Nephron (organoid): ENCODE measurements around the gene GCGR.
A peak's percentile ranks its signal among the peaks of the same experiment; 100 is the strongest.

Source experiments
- H3K27ac Mint-ChIP-seq, 3 experiments: 2 replicates each; pipeline ENCODE4 v1.8.0; 2020; ENCODE audit warnings: mixed read lengths in 3 of 3, mild to moderate bottlenecking in 2 of 3, moderate library complexity in 1 of 3
- H3K27me3 Mint-ChIP-seq: 2 replicates; pipeline ENCODE4 v1.8.0; 2021; ENCODE audit warnings: low read depth, mild to moderate bottlenecking, moderate library complexity, mixed read lengths
- H3K36me3 Mint-ChIP-seq: 2 replicates; pipeline ENCODE4 v1.8.0; 2020; ENCODE audit warnings: low read depth, mixed read lengths
- H3K4me1 Mint-ChIP-seq: 2 replicates; pipeline ENCODE4 v1.8.0; 2020; ENCODE audit warnings: mixed read lengths
- H3K4me3 Mint-ChIP-seq, 3 experiments: 2 replicates each; pipeline ENCODE4 v1.8.0; 2020; ENCODE audit warnings: mild to moderate bottlenecking in 3 of 3, mixed read lengths in 3 of 3, moderate library complexity in 2 of 3
- H3K9me3 Mint-ChIP-seq: 2 replicates; pipeline ENCODE4 v1.8.0; 2020; ENCODE audit warnings: mixed read lengths
- CTCF ChIP-seq, 3 experiments: fragments of 200-600 bp; sonication (generic); IDR thresholded peaks; one replicate each; pipeline ENCODE4 v1.5.0; 2021; ENCODE audit warnings: antibody characterized with exemption in 3 of 3; ENCODE audit not compliant: unreplicated experiment in 3 of 3

The GCGR gene

DNA sequence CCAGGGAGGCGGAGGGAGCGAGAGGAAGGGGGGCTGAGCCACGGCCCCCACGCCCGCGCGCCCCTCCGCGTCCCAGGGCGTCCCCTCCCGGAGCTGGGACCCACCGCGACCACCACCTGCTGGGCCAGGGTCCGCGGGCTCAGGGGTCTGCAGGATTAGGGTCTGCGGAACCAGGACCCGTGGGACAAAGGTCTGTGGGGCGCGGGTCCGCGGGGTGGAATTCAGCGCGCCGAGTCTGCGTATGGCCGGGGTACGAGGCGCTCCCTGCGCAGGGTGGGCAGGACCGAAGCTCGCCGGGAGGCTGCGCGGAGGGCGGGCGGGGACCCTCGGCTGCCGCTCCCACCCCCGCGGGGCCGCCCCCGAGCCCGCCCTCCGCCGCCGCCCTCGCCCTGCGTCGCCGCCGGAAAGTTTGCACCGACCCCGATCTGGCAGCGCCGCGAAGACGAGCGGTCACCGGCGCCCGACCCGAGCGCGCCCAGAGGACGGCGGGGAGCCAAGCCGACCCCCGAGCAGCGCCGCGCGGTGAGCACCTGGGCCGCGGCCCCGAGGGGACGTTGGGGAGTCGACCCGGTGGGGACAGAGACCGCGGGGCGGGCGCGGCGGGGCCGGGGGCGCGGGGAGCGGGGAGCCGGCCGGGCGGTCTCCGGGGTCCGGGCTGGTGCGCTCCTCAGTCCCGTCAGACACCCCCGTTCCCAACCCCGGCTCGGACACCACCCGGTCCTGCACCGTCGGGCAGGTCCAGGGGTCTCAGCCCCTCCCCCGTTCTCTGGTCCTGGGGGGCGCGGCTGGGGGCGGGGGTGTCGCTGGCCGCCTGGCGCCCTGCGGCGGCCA, at the start of gene GCGR:
GCGR (plus strand) TSS at position 423 of the 831 bp plus-strand sequence. CDS start 4,869 bp downstream, outside the sequence.
- H3K4me3 Mint-ChIP-seq: peak within 1 kb of the TSS; percentile 46 to 72 (median 71)
- no peak for TF ChIP-seq CTCF (IDR thresholded peaks at IDR 0.05; ENCODE audit: unreplicated experiment in 3 of 3)
- H3K4me1 Mint-ChIP-seq: no peaks in the 10 kb centered on the region
- peaks cover 86% of the 10 kb centered on the region for H3K27me3 Mint-ChIP-seq
- H3K9me3 Mint-ChIP-seq: peaks cover 11% of the 10 kb centered on the region
- no peak within 1 kb of the TSS for H3K27ac Mint-ChIP-seq
- peaks cover under 1% of the 10 kb centered on the region for H3K36me3 Mint-ChIP-seq

GRCh38 chr17:81792675-81793615, 11.0 kb upstream of the GCGR start:
- no peaks in the 10 kb centered on the region for H3K36me3 Mint-ChIP-seq
- no peak overlapping the region for H3K27ac Mint-ChIP-seq
- no peaks in the 10 kb centered on the region for H3K9me3 Mint-ChIP-seq
- no peak overlapping the region for H3K4me3 Mint-ChIP-seq
- H3K27me3 Mint-ChIP-seq: no peaks in the 10 kb centered on the region
- TF ChIP-seq CTCF (IDR thresholded peaks at IDR 0.05; ENCODE audit: unreplicated experiment in 3 of 3): no peak
- H3K4me1 Mint-ChIP-seq: no peaks in the 10 kb centered on the region

DNA sequence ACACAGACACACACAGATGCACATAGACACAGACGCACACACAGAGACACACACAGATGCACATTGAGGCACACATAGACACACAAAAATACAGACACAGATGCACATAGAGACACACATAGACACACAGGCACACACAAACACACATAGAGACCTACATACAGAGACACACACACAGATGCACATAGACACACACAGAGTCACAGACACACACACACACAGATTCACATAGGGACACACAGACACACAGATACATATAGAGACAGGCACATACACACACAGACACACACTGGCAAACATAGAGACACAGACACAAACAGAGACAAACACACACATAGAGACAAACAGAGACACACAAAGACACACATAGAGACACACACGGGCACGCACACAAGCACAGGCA, 9.9 kb upstream of the GCGR start:
- no peak for TF ChIP-seq CTCF (IDR thresholded peaks at IDR 0.05; ENCODE audit: unreplicated experiment in 3 of 3)
- Mint-ChIP-seq H3K9me3 (peaks cover 1% of the 10 kb centered on the region), H3K4me1 (no peaks in the 10 kb centered on the region), H3K27ac (no peak overlapping the region), H3K27me3 (no peaks in the 10 kb centered on the region), H3K36me3 (no peaks in the 10 kb centered on the region), H3K4me3 (no peak overlapping the region)

GRCh38 chr17:81794509-81794908, 9.4 kb upstream of the GCGR start:
- Mint-ChIP-seq H3K36me3 (no peaks in the 10 kb centered on the region), H3K4me3 (no peak overlapping the region), H3K9me3 (peaks cover 6% of the 10 kb centered on the region), H3K4me1 (no peaks in the 10 kb centered on the region), H3K27ac (no peak overlapping the region), H3K27me3 (peaks cover 4% of the 10 kb centered on the region)
- TF ChIP-seq CTCF (IDR thresholded peaks at IDR 0.05; ENCODE audit: unreplicated experiment in 3 of 3): no peak

DNA sequence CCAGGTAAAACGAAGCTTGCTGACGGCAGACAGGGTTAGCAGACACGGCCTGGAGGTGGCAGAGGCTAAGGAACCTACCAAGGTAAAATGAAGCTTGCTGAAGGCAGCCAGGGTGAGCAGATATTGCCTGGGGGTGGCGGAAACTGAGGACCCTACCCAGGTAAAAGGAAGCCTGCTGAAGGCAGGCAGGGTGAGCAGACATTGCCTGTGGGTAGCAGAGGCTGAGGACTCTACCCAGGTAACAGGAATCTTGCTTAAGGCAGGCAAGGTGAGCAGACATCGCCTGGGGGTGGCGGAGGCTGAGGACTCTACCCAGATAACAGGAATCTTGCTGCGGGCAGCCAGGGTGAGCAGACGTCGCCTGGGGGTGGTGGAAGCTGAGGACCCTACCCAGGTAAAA, 2.6 kb upstream of the GCGR start:
- peaks cover 61% of the 10 kb centered on the region for H3K27me3 Mint-ChIP-seq
- H3K36me3 Mint-ChIP-seq: no peaks in the 10 kb centered on the region
- H3K4me3 Mint-ChIP-seq: no peak overlapping the region
- TF ChIP-seq CTCF (IDR thresholded peaks at IDR 0.05; ENCODE audit: unreplicated experiment in 3 of 3): no peak
- H3K27ac Mint-ChIP-seq: no peak overlapping the region
- H3K9me3 Mint-ChIP-seq: peaks cover 11% of the 10 kb centered on the region
- no peaks in the 10 kb centered on the region for H3K4me1 Mint-ChIP-seq
